Ovary (tissue), 3 donors: ENCODE measurements around the gene THAP9.

ENCODE experiments used
- CTCF ChIP-seq, 3 donors: fragments of 450-650 bp in 2 of 3; fragments of 200-600 bp in 1 of 3; IDR thresholded peaks; one replicate each; pipeline versions ENCODE4 v1.5.1 to v1.8.0; 2016 to 2022; ENCODE audit warnings: antibody characterized with exemption in 3 of 3, mild to moderate bottlenecking in 1 of 3
- EP300 ChIP-seq: sonication (generic); formaldehyde crosslinking; IDR thresholded peaks from one replicate; pipeline ENCODE4 v1.6.1; 2017; ENCODE audit warnings: antibody characterized with exemption
- donor health status: DM: no; HTN: no; CAD: no.

GRCh38 chr4:82868572-82868971 lies 32.0 kb upstream of the THAP9 start:
- TF ChIP-seq CTCF (IDR thresholded peaks at IDR 0.05) (no peak), EP300 (no peak)
